KMS-11 (cell line): Measurements from ENCODE around the gene SPHK1.

Experiments
- H2AFZ ChIP-seq: fragments of 200-600 bp; sonication (generic); 2 replicates; pipeline ENCODE4 v1.6.1; 2016; ENCODE audit warnings: antibody characterized with exemption, mixed run types, low read depth
- H3K27ac ChIP-seq: fragments of 200-600 bp; sonication (generic); 2 replicates; pipeline ENCODE4 v1.6.1; 2016; ENCODE audit warnings: mild to moderate bottlenecking, mixed run types
- H3K27me3 ChIP-seq: fragments of 200-600 bp; sonication (generic); 2 replicates; pipeline ENCODE4 v1.6.1; 2017; ENCODE audit warnings: mild to moderate bottlenecking, low read depth, mixed run types, moderate library complexity; ENCODE audit not compliant: insufficient read depth
- H3K36me3 ChIP-seq: fragments of 200-600 bp; sonication (generic); 2 replicates; pipeline ENCODE4 v1.6.1; 2017; ENCODE audit warnings: mild to moderate bottlenecking, mixed run types; ENCODE audit not compliant: insufficient read depth
- H3K4me1 ChIP-seq: fragments of 200-600 bp; sonication (generic); 2 replicates; pipeline ENCODE4 v1.6.1; 2016; ENCODE audit warnings: mild to moderate bottlenecking, low read depth, mixed run types; ENCODE audit not compliant: poor library complexity, severe bottlenecking
- H3K4me2 ChIP-seq: fragments of 200-600 bp; sonication (generic); 2 replicates; pipeline ENCODE4 v1.7.0; 2016; ENCODE audit warnings: mild to moderate bottlenecking, mixed run types
- H3K4me3 ChIP-seq: fragments of 200-600 bp; sonication (generic); IDR thresholded peaks from 2 replicates; pipeline ENCODE4 v1.6.1; 2017; ENCODE audit warnings: low read depth, low read length, mixed read lengths; ENCODE audit not compliant: insufficient read depth
- H3K79me2 ChIP-seq: fragments of 200-600 bp; sonication (generic); 2 replicates; pipeline ENCODE4 v1.6.1; 2016; ENCODE audit warnings: low read depth, mixed run types; ENCODE audit not compliant: insufficient read depth
- H3K9ac ChIP-seq: fragments of 200-600 bp; sonication (generic); 2 replicates; pipeline ENCODE4 v1.6.1; 2016; ENCODE audit warnings: mild to moderate bottlenecking, mixed run types
- H4K20me1 ChIP-seq: fragments of 200-600 bp; sonication (generic); 2 replicates; pipeline ENCODE4 v1.6.1; 2016; ENCODE audit warnings: mild to moderate bottlenecking, mixed run types; ENCODE audit not compliant: insufficient read depth
- CTCF ChIP-seq: fragments of 200-600 bp; sonication (generic); conservative IDR thresholded peaks from 2 replicates; pipeline ENCODE4 v1.6.1; 2017; ENCODE audit warnings: low read depth, mild to moderate bottlenecking, antibody characterized with exemption, low read length, moderate library complexity, mixed read lengths

SPHK1 gene

GRCh38 chr17:76414334-76415295 lies 30.2 kb downstream of the SPHK1 start:
- no peak overlapping the region for H3K4me3 ChIP-seq
- no peak overlapping the region for H3K4me2 ChIP-seq
- no peak overlapping the region for H3K9ac ChIP-seq
- H3K27me3 ChIP-seq: no peaks in the 10 kb centered on the region
- H3K36me3 ChIP-seq: no peaks in the 10 kb centered on the region
- TF ChIP-seq CTCF: no peak
- H3K79me2 ChIP-seq: peaks cover 22% of the 10 kb centered on the region; the same call in 1 of the 2 replicates
- no peak overlapping the region for H3K27ac ChIP-seq
- H3K4me1 ChIP-seq: peaks cover 8% of the 10 kb centered on the region
- peaks cover 3% of the 10 kb centered on the region; the same call in 1 of the 2 replicates for H4K20me1 ChIP-seq
- H2AFZ ChIP-seq: no peak overlapping the region

DNA sequence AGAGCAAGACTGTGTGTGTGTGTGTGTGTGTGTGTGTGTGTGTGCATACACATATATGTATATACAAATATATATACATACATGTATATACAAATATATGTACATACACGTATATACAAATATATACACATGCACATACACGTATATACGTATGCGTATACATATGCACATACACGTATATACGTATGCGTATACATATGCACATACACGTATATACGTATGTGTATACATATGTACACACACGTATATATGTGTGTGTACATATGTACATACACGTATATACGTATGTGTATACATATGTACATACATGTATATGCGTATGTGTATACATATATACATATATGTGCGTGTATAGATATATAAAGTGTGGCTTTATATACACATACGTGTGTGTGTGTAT lies 31.4 kb downstream of the SPHK1 start:
- no peak overlapping the region for H3K4me2 ChIP-seq
- H3K9ac ChIP-seq: no peak overlapping the region
- no peaks in the 10 kb centered on the region for H4K20me1 ChIP-seq
- H3K4me1 ChIP-seq: peaks cover 20% of the 10 kb centered on the region
- H3K4me3 ChIP-seq: no peak overlapping the region
- TF ChIP-seq CTCF: no peak
- H3K27me3 ChIP-seq: no peaks in the 10 kb centered on the region
- H3K36me3 ChIP-seq: no peaks in the 10 kb centered on the region
- peaks cover 22% of the 10 kb centered on the region; the same call in 1 of the 2 replicates for H3K79me2 ChIP-seq
- H2AFZ ChIP-seq: no peak overlapping the region
- H3K27ac ChIP-seq: no peak overlapping the region

DNA sequence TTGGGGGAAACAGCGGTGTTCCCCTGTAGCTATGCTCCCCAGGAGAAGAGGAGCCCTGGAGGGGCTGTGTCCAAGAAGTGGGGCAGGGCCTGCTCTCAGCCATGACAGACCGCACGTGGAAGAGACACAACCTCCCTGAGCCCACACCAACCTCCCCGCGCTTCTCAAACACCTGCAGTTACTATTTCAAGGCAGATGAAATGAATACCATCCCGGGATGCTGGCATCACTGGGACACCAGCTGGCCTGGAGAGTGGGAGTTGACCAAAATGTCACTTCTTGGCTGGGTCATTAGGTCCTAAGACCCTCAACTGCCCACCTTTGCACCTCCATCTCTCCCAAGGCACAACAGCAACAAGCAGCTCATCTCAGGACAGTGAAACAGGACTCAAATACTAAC lies 32.0 kb downstream of the SPHK1 start:
- Histone ChIP-seq H4K20me1 (no peaks in the 10 kb centered on the region), H3K27me3 (no peaks in the 10 kb centered on the region), H3K4me2 (no peak overlapping the region), H3K9ac (no peak overlapping the region), H3K27ac (no peak overlapping the region), H3K36me3 (no peaks in the 10 kb centered on the region), H2AFZ (no peak overlapping the region), H3K4me3 (no peak overlapping the region), H3K4me1 (peaks cover 26% of the 10 kb centered on the region), H3K79me2 (peaks cover 25% of the 10 kb centered on the region; the same call in 1 of the 2 replicates)
- TF ChIP-seq CTCF: no peak

GRCh38 chr17:76416899-76417298 lies 32.5 kb downstream of the SPHK1 start:
- no peak for TF ChIP-seq CTCF
- Histone ChIP-seq H2AFZ (no peak overlapping the region), H3K4me3 (no peak overlapping the region), H3K36me3 (no peaks in the 10 kb centered on the region), H3K27ac (no peak overlapping the region), H4K20me1 (no peaks in the 10 kb centered on the region), H3K79me2 (peaks cover 29% of the 10 kb centered on the region; the same call in 1 of the 2 replicates), H3K4me1 (peaks cover 27% of the 10 kb centered on the region), H3K9ac (no peak overlapping the region), H3K4me2 (no peak overlapping the region), H3K27me3 (no peaks in the 10 kb centered on the region)
